Smooth muscle cell of the brain vasculature (primary cell): ENCODE measurements around the gene LCN15.
"Not testable (repeated sequence)": the region's sequence is repeated elsewhere in the genome, so short reads cannot be mapped to it uniquely, and the experiment has no call there.

Experiments used
- DNase-seq: peaks from one replicate; pipeline ENCODE4 v3.0.0-alpha.2; 2012; ENCODE audit warnings: low read depth, low spot score

Gene LCN15

DNA sequence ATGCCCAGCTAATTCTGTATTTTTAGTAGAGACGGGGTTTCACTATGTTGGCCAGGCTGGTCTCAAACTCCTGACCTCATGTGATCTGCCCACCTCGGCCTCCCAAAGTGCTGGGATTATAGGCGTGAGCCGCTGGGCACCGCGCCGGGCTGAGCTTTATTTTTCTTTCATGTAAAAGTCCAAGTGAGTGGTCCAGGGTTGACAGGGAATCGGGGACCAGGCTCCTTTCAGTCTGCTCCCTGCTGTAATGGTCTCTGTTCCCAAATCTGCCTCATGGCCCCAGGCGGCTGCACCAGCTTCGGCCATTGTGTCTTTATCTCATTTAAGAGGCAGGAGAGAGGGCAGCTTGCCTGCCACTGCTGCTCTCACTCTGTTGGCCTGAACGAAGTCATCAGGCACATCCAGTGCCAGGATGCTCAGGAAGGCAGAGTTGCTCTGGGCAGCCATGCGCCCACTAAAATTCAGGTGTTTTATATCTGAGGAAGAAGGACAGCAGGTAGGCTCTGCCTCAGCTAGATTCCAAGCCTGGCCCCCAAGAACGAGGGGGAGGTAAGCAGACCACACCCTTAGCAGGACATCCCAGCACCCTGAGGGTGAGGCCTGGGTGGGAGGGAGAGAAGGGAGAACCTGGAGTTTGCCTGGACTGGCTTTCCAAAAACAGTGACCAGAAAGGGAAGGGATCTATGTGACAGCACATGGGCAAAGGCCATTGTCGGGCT is 30.1 kb upstream of the LCN15 start:
- no peak for DNase-seq

- DNase-seq = no peak
These were observed 29.0 kb upstream of the LCN15 start for GRCh38 chr9:136793086-136793946.

DNA sequence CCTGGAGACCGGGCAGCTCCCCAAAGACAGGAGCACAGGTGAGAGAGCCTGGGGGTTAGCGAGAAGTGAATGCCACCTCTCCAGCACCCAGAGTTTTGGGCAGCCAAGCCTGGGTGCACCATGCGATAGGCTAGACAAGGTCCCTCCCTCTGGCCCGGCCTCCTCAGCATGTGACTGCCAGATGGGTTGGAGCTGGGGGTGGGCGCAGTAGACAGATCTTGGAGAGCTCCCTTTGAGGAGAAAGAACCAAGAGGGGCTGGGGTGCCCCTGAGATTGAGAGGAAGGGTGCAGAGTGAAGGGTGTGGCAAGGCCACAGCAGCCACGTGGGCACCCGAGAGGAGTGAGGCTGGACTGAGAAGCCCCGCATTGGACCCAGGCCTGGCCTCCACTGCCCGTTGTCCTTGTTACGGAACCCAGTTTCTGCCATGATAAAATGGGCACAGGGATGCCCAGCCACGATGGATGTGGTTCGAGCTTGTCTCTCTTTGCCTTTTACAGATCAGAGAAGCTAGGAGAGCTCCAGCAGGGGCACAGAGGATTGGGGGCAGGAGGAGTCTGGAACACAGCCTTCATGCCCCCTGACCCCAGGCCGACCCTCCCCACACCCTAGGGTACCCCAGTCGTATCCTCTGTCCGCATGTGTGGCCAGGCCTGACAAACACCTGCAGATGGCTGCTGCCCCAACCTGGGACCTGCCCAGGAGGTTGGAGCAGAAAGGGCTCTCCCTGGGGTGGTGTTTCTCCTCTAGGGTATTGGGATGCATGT is 28.2 kb upstream of the LCN15 start:
- DNase-seq = no peak

DNA sequence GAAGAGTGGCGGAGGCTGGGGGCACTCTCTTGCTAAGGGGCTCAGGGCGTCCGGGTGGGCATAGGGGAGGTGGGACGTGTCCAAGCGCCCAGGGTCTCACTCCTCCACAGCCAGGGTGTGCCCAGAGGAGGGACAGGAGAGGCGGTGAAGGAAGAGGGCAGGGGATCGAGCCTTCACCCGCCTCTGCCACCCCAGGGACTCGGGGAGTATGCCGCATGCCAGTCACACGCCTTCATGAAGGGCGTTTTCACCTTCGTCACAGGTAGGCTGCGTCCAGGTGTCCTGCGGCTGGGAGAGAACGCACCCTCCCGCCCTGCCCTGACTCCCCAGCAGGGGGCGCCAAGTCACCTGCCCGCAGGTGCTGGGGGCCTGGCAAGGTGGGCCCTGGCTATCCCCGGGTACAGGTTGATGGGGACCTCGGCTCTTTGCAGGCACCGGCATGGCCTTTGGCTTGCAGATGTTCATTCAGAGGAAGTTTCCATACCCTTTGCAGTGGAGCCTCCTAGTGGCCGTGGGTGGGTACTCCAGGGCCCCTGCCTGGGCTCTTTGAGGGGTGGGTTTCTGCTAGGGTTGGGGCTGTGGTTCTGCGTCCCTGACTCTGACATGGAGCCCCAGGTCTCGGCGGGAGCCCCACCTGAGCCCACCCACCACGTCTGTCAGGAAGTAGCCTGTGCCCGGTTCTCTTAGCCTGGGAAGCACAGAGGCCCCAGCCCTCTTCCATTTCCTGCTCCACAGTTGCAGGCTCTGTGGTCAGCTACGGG is 27.4 kb upstream of the LCN15 start:
- no peak for DNase-seq

DNA sequence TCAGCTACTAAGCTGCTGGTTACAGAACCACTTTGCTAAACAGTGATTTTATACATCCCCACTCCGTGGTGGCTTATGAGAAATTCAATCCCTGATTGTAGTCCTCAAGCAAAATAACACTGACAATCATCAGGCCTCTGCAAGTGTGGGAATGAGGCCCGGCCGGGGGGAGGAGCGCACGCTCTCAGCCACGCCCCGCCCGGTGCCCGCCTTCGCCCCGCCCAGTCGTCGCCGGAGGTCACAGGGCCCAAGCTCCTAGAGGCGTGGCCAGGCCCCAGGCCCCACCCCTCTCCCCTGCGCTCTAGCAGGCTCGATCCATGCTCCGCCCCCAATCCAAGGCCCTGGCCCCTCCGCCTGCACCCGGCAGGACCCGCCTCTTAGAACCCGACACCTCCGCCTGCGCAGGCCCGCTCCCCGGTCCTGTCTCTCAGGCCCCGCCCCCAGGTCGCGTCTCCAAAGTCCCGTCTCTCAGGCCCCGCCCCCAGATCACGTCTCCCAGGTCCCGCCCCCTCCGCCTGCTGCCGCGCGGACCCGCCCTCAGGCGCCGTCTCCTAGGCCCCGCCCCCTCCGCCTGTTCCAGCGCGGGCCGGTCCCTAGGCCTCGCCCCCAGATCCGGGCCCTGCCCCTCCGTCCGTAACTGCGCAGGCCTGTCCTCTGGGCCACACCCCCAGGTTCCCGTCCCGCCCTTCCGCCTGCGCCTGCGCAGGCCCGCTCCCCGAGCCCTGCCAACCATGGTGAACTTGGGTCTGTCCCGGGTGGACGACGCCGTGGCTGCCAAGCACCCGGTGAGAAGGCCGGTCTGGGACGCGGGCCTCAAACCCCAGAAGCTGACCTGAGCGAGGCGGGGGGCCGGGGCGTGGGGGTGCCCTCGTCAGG is 26.6 kb upstream of the LCN15 start, which contains the start of gene TMEM141:
TSS of gene TMEM141 (plus strand) at position 705 of the 876 bp plus-strand sequence. CDS start at position 732, 27 bp downstream.
- peak; percentile 98 for DNase-seq

DNA sequence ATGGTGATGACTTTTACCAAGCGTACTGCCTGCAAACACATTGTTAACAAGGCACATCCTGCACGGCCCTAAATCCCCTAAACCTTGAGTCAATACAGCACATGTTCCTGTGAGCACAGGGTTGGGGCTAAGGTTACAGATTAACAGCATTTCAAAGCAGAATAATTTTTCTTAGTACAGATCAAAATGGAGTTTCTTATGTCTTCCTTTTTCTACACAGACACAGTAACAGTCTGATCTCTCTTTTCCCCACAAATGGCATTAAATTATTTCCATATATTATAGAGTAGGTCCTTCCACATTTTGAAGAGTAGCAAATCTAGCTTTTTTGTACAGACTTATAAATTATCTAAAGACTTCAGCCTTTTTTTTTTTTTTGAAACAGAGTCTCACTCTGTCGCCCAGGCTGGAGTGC is 25.2 kb upstream of the LCN15 start:
- DNase-seq = no peak

DNA sequence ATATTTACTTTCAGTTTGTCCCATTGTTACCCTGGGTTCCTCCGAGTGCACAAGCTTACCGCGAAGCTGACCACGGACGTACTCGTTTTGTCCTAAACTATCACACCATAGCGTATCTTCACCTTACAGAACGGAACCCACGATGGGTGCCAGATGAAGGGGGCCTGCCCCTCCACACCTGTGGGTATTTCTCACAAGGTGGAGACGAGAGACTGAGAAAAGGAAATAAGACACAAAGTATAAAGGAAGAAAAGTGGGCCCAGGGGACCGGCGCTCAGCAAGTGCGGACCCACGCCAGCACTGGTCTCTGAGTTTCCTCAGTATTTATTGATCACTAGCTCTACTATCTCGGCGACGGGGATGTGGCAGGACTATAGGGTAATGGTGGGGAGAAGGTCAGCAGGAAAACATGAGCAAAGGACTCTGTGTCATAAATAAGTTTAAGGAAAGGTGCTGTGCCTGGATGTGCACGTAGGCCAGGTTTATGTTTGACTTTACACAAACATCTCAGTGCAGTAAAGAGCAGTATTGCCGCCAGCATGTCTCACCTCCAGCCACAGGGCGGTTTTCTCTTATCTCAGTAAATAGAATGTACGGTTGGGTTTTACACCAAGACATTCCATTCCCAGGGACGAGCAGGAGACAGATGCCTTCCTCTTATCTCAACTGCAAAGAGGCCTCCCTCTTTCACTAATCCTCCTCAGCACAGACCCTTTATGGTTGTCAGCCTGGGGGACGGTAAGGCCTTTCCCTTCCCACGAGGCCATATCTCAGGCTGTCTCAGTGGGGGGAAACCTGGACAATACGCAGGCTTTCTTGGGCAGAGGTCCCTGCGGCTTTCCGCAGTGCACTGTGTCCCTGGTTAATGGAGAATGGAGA is 24.6 kb upstream of the LCN15 start:
- DNase-seq = not testable (repeated sequence)

DNA sequence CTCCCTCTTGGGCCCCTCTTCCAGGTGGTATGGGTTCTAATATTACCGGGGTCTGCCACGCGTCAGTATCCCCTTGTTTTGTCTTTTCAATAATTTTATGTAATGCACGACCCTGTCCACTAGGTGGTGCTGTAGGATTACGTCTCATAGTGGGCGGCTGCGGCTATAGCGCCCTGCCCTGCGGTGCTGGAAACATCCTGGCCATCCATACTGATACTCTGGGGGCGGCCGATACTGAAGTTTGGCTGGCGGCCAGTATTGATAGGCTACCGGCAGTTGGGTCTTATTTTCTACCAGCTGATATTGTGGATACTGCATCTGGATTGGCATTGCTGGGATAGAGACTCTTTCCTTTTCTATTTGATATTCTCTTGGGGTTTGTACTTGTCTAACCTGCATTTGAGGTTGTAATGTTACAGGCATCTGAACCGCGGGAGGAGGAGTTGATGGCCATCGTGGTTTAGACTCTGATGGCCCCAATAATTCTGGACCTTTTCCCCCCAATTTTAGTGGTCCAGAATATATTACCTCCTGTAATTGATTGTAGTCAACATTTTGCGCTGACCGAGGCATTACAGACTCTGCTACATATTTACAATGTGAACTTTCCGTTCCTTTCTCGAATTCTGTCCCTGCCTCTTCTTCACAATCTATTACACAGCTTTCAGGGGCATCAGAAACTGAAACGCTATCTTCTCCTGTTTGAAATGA is 23.5 kb upstream of the LCN15 start:
- DNase-seq = no peak

DNA sequence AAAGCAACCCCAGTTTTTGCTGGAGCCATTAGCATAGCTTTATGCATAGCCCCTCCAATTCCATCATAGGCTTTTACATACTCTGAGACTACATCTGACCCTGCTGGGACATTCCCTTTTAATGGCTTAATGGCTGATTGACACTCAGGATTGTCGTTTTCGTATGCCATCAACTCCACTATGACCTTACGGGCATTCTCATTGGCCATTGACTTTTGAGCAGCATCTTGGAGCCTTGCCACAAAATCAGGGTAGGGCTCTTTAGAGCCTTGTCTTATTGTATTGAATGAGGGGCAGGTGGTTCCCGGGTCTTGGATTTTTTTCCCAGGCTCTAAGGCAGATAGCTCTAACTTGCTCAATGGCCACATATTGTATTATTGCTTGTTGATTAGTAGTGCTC is 22.7 kb upstream of the LCN15 start:
- DNase-seq = not testable (repeated sequence)

- DNase-seq = no peak
These were observed 22.1 kb upstream of the LCN15 start for GRCh38 chr9:136786451-136786850.

GRCh38 chr9:136785565-136786355 is 21.4 kb upstream of the LCN15 start:
- DNase-seq = not testable (repeated sequence)

- no peak for DNase-seq
These were observed 20.7 kb upstream of the LCN15 start for GRCh38 chr9:136784997-136785361.

GRCh38 chr9:136784249-136784996 is 20.1 kb upstream of the LCN15 start:
- DNase-seq = no peak

DNA sequence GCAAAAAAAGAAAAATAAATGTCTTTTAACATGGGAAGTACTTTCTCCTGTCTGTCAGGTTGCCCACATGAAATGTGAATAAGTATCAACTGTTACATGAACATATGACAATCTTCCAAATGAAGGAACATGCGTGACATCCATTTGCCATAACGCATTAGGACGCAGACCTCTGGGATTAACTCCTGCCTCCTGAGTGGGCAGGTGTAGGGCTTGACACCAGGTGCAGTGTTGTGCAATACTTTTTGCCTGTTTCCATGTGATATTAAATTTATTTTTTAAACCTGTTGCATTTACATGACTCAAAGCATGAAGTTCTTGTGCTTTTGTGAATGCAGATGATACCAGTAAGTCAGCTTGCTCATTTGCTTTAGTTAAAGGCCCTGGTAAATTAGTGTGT is 18.1 kb upstream of the LCN15 start:
- no peak for DNase-seq

GRCh38 chr9:136779808-136780207 is 15.5 kb upstream of the LCN15 start:
- DNase-seq = no peak

DNA sequence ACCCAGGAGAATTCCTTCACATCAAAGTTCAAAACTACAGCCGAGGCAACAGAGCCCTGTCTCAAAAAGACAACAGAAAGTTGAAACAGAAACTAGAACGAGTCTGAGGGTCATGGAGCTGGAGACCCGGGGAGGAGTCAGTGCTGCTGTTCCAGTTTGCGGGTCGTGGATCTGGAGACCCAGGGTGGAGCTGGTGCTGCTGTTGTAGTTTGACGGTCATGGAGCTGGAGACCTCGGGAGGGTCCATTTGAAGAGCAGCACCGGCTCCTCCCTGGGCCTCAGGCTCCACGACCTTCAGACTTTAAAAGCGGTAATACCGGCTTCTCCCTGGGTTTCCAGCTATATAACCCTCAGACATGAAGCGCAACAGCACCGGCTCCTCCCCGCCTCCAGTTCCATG is 13.0 kb upstream of the LCN15 start:
- no peak for DNase-seq

- DNase-seq = no peak
These were observed 12.6 kb upstream of the LCN15 start for GRCh38 chr9:136776947-136777346.
